Lung (tissue), 12 donors: ENCODE results near the gene PTPRG. TPM values are rescaled to one million over a fixed set of nuclear protein-coding genes. Genes with fewer than 3 reads are reported as not detected.

ENCODE experiments used
- ATAC-seq: fragments of 200-7000 bp; cut with Tn5 transposase; one replicate; pipeline ENCODE4 v1.9.1; 2020; ENCODE audit warnings: moderate number of reproducible peaks; ENCODE audit not compliant: insufficient read depth, low FRiP score
- DNase-seq, 3 donors: peaks; one replicate each; pipeline ENCODE4 v3.0.0-alpha.2; 2013 to 2017
- H3K27ac ChIP-seq, 2 donors: one replicate each; pipeline ENCODE4 v1.5.1; 2013; ENCODE audit warnings: mild to moderate bottlenecking in 2 of 2, moderate library complexity in 2 of 2, control low read depth in 1 of 2, inconsistent platforms in 1 of 2, low read depth in 1 of 2, low read length in 1 of 2
- H3K27me3 ChIP-seq, 3 donors: one replicate each; pipeline ENCODE4 v1.5.1; 2013; ENCODE audit warnings: low read length in 2 of 3; ENCODE audit not compliant: control insufficient read depth in 3 of 3, insufficient read depth in 3 of 3
- H3K36me3 ChIP-seq, 4 donors: one replicate each; pipeline ENCODE4 v1.5.1; 2013; ENCODE audit warnings: low read length in 4 of 4, mild to moderate bottlenecking in 1 of 4, moderate library complexity in 1 of 4; ENCODE audit not compliant: control insufficient read depth in 4 of 4, insufficient read depth in 4 of 4
- H3K4me1 ChIP-seq, 5 donors: one replicate each; pipeline ENCODE4 v1.5.1; 2013; ENCODE audit warnings: low read length in 5 of 5, mild to moderate bottlenecking in 2 of 5, moderate library complexity in 1 of 5; ENCODE audit not compliant: control insufficient read depth in 5 of 5, insufficient read depth in 5 of 5
- H3K4me3 ChIP-seq: one replicate; pipeline ENCODE4 v1.5.1; 2013; ENCODE audit warnings: mild to moderate bottlenecking, control low read depth, moderate library complexity
- H3K9ac ChIP-seq, 2 donors: one replicate each; pipeline ENCODE4 v1.5.1; 2013; ENCODE audit warnings: low read length in 2 of 2, control low read depth in 1 of 2; ENCODE audit not compliant: insufficient read depth in 1 of 2
- H3K9me3 ChIP-seq, 4 donors: one replicate each; pipeline ENCODE4 v1.5.1; 2013; ENCODE audit warnings: low read length in 3 of 4, mild to moderate bottlenecking in 1 of 4, moderate library complexity in 1 of 4; ENCODE audit not compliant: control insufficient read depth in 4 of 4, insufficient read depth in 3 of 4
- CTCF ChIP-seq: IDR thresholded peaks from 2 replicates; pipeline ENCODE4 v1.5.1; 2012; ENCODE audit warnings: mild to moderate bottlenecking; ENCODE audit errors: control extremely low read depth, extremely low read depth
- WGBS, 2 donors: extraction: QIAGEN DNeasy Blood & Tissue Kit; methylation state at CpG; one replicate each; pipeline ENCODE4 v1.1.7; 2013; 5-methylcytosine and 5-hydroxymethylcytosine counted together
- polyA plus RNA-seq, 2 donors: library from polyadenylated mRNA; stranded (reverse); fragments of 200-250 nt; gene quantifications; one replicate each; pipeline ENCODE4 v1.2.1, GENCODE V29; 2013
- total RNA-seq, 2 donors: library from RNA; depleted of rRNA in 1 of 2; stranded (reverse); fragments of >200 nt in 1 of 2; gene quantifications; one replicate each; pipeline ENCODE4 v1.2.1, GENCODE V29; 2014 to 2021
- donor health status: control.
- donor health status: control.
- donor health status: Bipolar disorder and iron deficiency.
- donor health status: healthy.
- donor health status: DM: yes; HTN: yes; CAD: no.

Gene PTPRG
- total and polyA plus RNA-seq, 4 donors = 8.5 to 131 (median 75.9) TPM

- Histone ChIP-seq H3K36me3 (peaks cover 0 to 4% (median 0%) of the 10 kb centered on the region in 4 donors), H3K27me3 (no peaks in the 10 kb centered on the region), H3K27ac (no peak overlapping the region), H3K4me1 (peaks cover 3 to 24% (median 18%) of the 10 kb centered on the region in 5 donors), H3K9me3 (no peaks in the 10 kb centered on the region), H3K9ac (no peak overlapping the region), H3K4me3 (no peak overlapping the region)
- no peak for ATAC-seq
- no peak for DNase-seq
- 81 to 87% methylated on average over 2 of the region's 2 CpGs for WGBS, 2 donors
- TF ChIP-seq CTCF = no peak
Observed at GRCh38 chr3:61897848-61898247, 336.5 kb downstream of the PTPRG start.

GRCh38 chr3:61899700-61900462, 338.5 kb downstream of the PTPRG start:
- Histone ChIP-seq H3K27ac (no peak overlapping the region), H3K9ac (no peak overlapping the region), H3K9me3 (no peaks in the 10 kb centered on the region), H3K4me3 (no peak overlapping the region), H3K27me3 (no peaks in the 10 kb centered on the region), H3K4me1 (peaks cover 3 to 20% (median 8%) of the 10 kb centered on the region in 5 donors), H3K36me3 (peaks cover 0 to 4% (median 0%) of the 10 kb centered on the region in 4 donors)
- DNase-seq (no peak), ATAC-seq (no peak)
- 90 to 91% methylated on average over 9 of the region's 9 CpGs for WGBS, 2 donors
- no peak for TF ChIP-seq CTCF

DNA sequence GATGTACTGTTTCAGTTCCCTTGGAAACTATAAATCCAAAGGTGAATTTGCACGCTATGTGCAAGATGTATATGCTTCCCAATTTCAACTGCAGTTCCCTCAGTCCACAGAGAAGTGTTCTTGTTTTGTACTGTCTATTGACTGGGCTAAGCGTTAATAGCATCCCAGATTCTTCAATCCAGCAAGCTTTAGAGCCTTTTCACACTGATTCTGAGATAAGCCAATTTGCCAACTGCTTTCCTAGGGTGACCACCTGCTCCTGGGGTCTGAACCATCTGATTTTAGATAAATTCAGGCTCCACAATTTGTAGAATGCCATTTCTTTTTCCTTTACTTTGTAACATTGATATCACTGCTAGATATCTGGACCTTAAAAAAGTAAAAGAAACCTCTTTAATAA, 340.1 kb downstream of the PTPRG start:
- no peaks in the 10 kb centered on the region for H3K27me3 ChIP-seq
- H3K4me3 ChIP-seq = no peak overlapping the region
- 93 to 94% methylated on average over 2 of the region's 2 CpGs for WGBS, 2 donors
- H3K36me3 ChIP-seq = peaks cover 0 to 4% (median 0%) of the 10 kb centered on the region in 4 donors
- H3K27ac ChIP-seq = no peak overlapping the region
- no peak for TF ChIP-seq CTCF
- ATAC-seq = no peak
- peaks cover 2 to 18% (median 8%) of the 10 kb centered on the region in 5 donors for H3K4me1 ChIP-seq
- no peak for DNase-seq
- no peaks in the 10 kb centered on the region for H3K9me3 ChIP-seq
- H3K9ac ChIP-seq = no peak overlapping the region

DNA sequence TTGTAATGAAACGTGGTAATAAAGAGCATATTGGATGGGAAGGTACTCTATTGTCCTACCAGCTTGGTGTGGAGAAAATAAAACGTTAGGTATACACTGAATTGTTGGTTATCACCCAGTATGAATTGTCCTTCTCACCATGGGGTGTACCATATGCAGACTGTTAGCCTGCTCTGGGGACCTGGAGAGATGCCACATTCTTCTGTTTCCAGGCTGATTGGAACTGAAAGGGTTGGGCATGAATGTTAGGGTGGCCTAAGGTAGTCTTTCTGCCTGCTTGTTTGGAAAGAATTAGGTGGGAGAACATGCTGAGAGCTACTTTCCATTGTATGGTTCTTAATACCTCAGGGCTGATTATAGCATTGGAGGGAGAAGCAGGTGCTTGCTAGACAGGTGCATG, 340.6 kb downstream of the PTPRG start:
- Histone ChIP-seq H3K27ac (no peak overlapping the region), H3K27me3 (no peaks in the 10 kb centered on the region), H3K4me3 (no peak overlapping the region), H3K9me3 (no peaks in the 10 kb centered on the region), H3K36me3 (peaks cover 0 to 4% (median 0%) of the 10 kb centered on the region in 4 donors), H3K4me1 (peaks cover 2 to 18% (median 8%) of the 10 kb centered on the region in 5 donors), H3K9ac (no peak overlapping the region)
- DNase-seq (no peak), ATAC-seq (no peak)
- WGBS, 2 donors = 58 to 62% methylated on average over 2 of the region's 2 CpGs
- TF ChIP-seq CTCF = no peak
